H9 (cell line): ENCODE results near the gene GRB10. TPM values are rescaled to one million over a fixed set of nuclear protein-coding genes. Genes with fewer than 3 reads are reported as not detected.

ENCODE experiments used
- DNase-seq: peaks from one replicate; pipeline ENCODE4 v3.0.0-alpha.2; 2017
- H2AFZ ChIP-seq: one replicate; pipeline ENCODE4 v1.6.1; 2013; ENCODE audit warnings: mild to moderate bottlenecking, low read length, control low read depth, moderate library complexity
- H2AK5ac ChIP-seq: 2 replicates; pipeline ENCODE4 v1.6.1; 2013; ENCODE audit warnings: low read length, control low read depth, mixed read lengths; ENCODE audit not compliant: insufficient read length
- H2BK120ac ChIP-seq: one replicate; pipeline ENCODE4 v1.6.1; 2013; ENCODE audit warnings: low read depth, mild to moderate bottlenecking, low read length, control low read depth, inconsistent platforms; ENCODE audit not compliant: poor library complexity, severe bottlenecking
- H2BK12ac ChIP-seq: 2 replicates; pipeline ENCODE4 v1.6.1; 2013; ENCODE audit warnings: low read length, control low read depth, mixed read lengths, low read depth; ENCODE audit not compliant: insufficient read length
- H2BK15ac ChIP-seq: 2 replicates; pipeline ENCODE4 v1.6.1; 2013; ENCODE audit warnings: low read depth, low read length, control low read depth
- H2BK20ac ChIP-seq: one replicate; pipeline ENCODE4 v1.6.1; 2013; ENCODE audit warnings: low read depth, mild to moderate bottlenecking, low read length, control low read depth, inconsistent platforms; ENCODE audit not compliant: poor library complexity, severe bottlenecking
- H2BK5ac ChIP-seq: 2 replicates; pipeline ENCODE4 v1.6.1; 2013; ENCODE audit warnings: low read length, control low read depth, mixed read lengths; ENCODE audit not compliant: insufficient read length
- H3K14ac ChIP-seq: 2 replicates; pipeline ENCODE4 v1.6.1; 2013; ENCODE audit warnings: low read length, control low read depth; ENCODE audit not compliant: insufficient read depth
- H3K18ac ChIP-seq: 2 replicates; pipeline ENCODE4 v1.6.1; 2013; ENCODE audit warnings: low read depth, mild to moderate bottlenecking, mixed read lengths, low read length, control low read depth; ENCODE audit not compliant: insufficient read length
- H3K23ac ChIP-seq: 2 replicates; pipeline ENCODE4 v1.6.1; 2013; ENCODE audit warnings: low read length, control low read depth, mixed read lengths, low read depth; ENCODE audit not compliant: insufficient read length
- H3K23me2 ChIP-seq: 2 replicates; pipeline ENCODE4 v1.6.1; 2013; ENCODE audit warnings: low read depth, mild to moderate bottlenecking, mixed read lengths, low read length, control low read depth; ENCODE audit not compliant: insufficient read length, poor library complexity, severe bottlenecking
- H3K27ac ChIP-seq: 2 replicates; pipeline ENCODE4 v1.5.1; 2013; ENCODE audit warnings: low read length, control low read depth, mixed read lengths, low read depth; ENCODE audit not compliant: insufficient read length
- H3K27me3 ChIP-seq: 2 replicates; pipeline ENCODE4 v1.6.1; 2013; ENCODE audit warnings: low read length, control low read depth, inconsistent platforms; ENCODE audit not compliant: insufficient read depth
- H3K4ac ChIP-seq: 2 replicates; pipeline ENCODE4 v1.6.1; 2013; ENCODE audit warnings: low read depth, mild to moderate bottlenecking, control low read depth, inconsistent platforms, low read length, moderate library complexity
- H3K4me1 ChIP-seq: 2 replicates; pipeline ENCODE4 v1.6.1; 2013; ENCODE audit warnings: low read length, control low read depth, inconsistent platforms; ENCODE audit not compliant: insufficient read depth
- H3K4me2 ChIP-seq: 2 replicates; pipeline ENCODE4 v1.6.1; 2013; ENCODE audit warnings: low read length, control low read depth, mixed read lengths; ENCODE audit not compliant: insufficient read length, insufficient read depth
- H3K56ac ChIP-seq: 2 replicates; pipeline ENCODE4 v1.6.1; 2013; ENCODE audit warnings: low read depth, mild to moderate bottlenecking, mixed read lengths, low read length, control low read depth; ENCODE audit not compliant: insufficient read length
- H3K79me1 ChIP-seq: 2 replicates; pipeline ENCODE4 v1.6.1; 2013; ENCODE audit warnings: low read depth, mild to moderate bottlenecking, moderate library complexity, low read length, control low read depth, inconsistent platforms; ENCODE audit not compliant: insufficient read depth, poor library complexity, severe bottlenecking
- H3K79me2 ChIP-seq: 2 replicates; pipeline ENCODE4 v1.6.1; 2013; ENCODE audit warnings: low read length, control low read depth, inconsistent platforms; ENCODE audit not compliant: insufficient read depth
- H3K9ac ChIP-seq: 2 replicates; pipeline ENCODE4 v1.6.1; 2013; ENCODE audit warnings: low read length, control low read depth, mixed read lengths; ENCODE audit not compliant: insufficient read length; ENCODE audit errors: extremely low read depth
- H3K9me3 ChIP-seq: one replicate; pipeline ENCODE4 v1.6.1; 2013; ENCODE audit warnings: low read depth, low read length, inconsistent platforms; ENCODE audit not compliant: control insufficient read depth
- H3T11ph ChIP-seq: one replicate; pipeline ENCODE4 v1.6.1; 2013; ENCODE audit warnings: mild to moderate bottlenecking, low read length, control low read depth, inconsistent platforms
- H4K20me1 ChIP-seq: one replicate; pipeline ENCODE4 v1.6.1; 2013; ENCODE audit not compliant: control insufficient read depth, insufficient read length, insufficient read depth
- H4K5ac ChIP-seq: 2 replicates; pipeline ENCODE4 v1.6.1; 2013; ENCODE audit warnings: low read depth, mild to moderate bottlenecking, mixed read lengths, low read length, control low read depth; ENCODE audit not compliant: insufficient read length
- H4K8ac ChIP-seq: replicated peaks from 2 replicates; pipeline ENCODE4 v1.6.1; 2013; ENCODE audit warnings: low read length, control low read depth, mixed read lengths, low read depth; ENCODE audit not compliant: insufficient read length
- H4K91ac ChIP-seq: 2 replicates; pipeline ENCODE4 v1.6.1; 2013; ENCODE audit warnings: low read depth, mild to moderate bottlenecking, moderate library complexity, mixed read lengths, low read length, control low read depth; ENCODE audit not compliant: insufficient read length
- H3K27ac Mint-ChIP-seq, 3 experiments: 2 replicates in 2 of 3; 3 replicates in 1 of 3; pipeline ENCODE4 v1.8.0; 2020 to 2021; ENCODE audit warnings: mixed read lengths in 3 of 3, mild to moderate bottlenecking in 1 of 3, moderate library complexity in 1 of 3
- H3K27me3 Mint-ChIP-seq: 2 replicates; pipeline ENCODE4 v1.8.0; 2021; ENCODE audit warnings: low read depth, mild to moderate bottlenecking, moderate library complexity, mixed read lengths
- H3K36me3 Mint-ChIP-seq, 3 experiments: 2 replicates in 2 of 3; 3 replicates in 1 of 3; pipeline ENCODE4 v1.8.0; 2020 to 2021; ENCODE audit warnings: low read depth in 3 of 3, mixed read lengths in 3 of 3; ENCODE audit not compliant: insufficient read depth in 1 of 3
- H3K4me1 Mint-ChIP-seq, 2 experiments: 2 replicates each; pipeline ENCODE4 v1.8.0; 2020; ENCODE audit warnings: mixed read lengths in 2 of 2
- H3K4me3 Mint-ChIP-seq, 2 experiments: 2 replicates in 1 of 2; 3 replicates in 1 of 2; pipeline ENCODE4 v1.8.0; 2020 to 2021; ENCODE audit warnings: mild to moderate bottlenecking in 2 of 2, mixed read lengths in 2 of 2, moderate library complexity in 1 of 2
- H3K9me3 Mint-ChIP-seq, 2 experiments: 2 replicates in 1 of 2; 3 replicates in 1 of 2; pipeline ENCODE4 v1.8.0; 2020; ENCODE audit warnings: mild to moderate bottlenecking in 2 of 2, mixed read lengths in 2 of 2, moderate library complexity in 1 of 2
- WGBS: extraction: QIAGEN DNeasy Blood & Tissue Kit; methylation state at CpG from one replicate; pipeline ENCODE4 v1.1.7; 2013; ENCODE audit warnings: missing lambda C conversion rate, low lambda C conversion rate, mixed read lengths; ENCODE audit not compliant: insufficient read length; ENCODE audit errors: extremely low coverage; 5-methylcytosine and 5-hydroxymethylcytosine counted together
- total RNA-seq: library from RNA; stranded (reverse); gene quantifications from 2 replicates; pipeline ENCODE4 v1.2.1, GENCODE V29; 2021
- TF ChIP-seq, protein P1 (sequence below): fragments of 200-600 bp; sonication (generic); conservative IDR thresholded peaks from 3 replicates; pipeline ENCODE4 v1.8.0; 2021; ENCODE audit warnings: antibody characterized with exemption, mild to moderate bottlenecking

Gene GRB10
- total RNA-seq, 1 experiment from 2014 or later, result 108 TPM

DNA sequence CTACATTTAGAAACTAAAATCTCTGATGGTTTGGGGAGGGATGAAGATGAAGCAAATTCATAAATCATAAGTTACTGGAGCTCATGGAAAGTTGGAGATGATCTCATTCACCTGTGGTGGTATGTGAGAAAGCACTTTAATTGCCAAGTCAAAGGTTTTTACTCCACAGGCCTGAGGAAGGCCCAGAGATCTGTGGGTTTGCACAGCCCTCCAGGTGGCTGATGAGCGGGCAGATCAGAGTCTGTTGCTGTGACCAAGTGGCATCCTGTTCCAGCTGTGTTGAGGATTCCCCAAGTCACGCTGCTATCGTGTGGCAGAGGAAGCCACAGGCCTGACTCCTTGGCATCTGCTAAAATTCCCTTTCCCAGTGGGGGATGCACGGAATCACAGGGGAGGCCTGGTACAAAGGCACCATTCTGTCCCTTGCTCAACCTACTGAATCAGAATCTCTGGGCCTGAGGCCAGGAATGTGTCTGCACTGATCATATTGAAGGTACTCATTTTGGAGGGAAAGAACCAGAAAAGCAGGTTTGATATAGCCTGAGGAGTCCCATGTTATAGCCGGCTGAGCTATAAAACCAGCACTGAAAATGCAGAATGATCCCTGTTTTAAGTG lies 197.8 kb downstream of the GRB10 start:
- H3K27ac ChIP-seq, result no peak overlapping the region
- H3K18ac ChIP-seq, result no peak overlapping the region
- peaks cover 3 to 20% (median 11%) of the 10 kb centered on the region in 3 experiments for H3K36me3 Mint-ChIP-seq
- H3K9me3 Mint-ChIP-seq, result peaks cover 24 to 28% of the 10 kb centered on the region in 2 experiments
- H3K79me1 ChIP-seq, result no peaks in the 10 kb centered on the region
- H3K4me3 Mint-ChIP-seq, result no peak overlapping the region
- no peak overlapping the region for H3K4ac ChIP-seq
- H4K8ac ChIP-seq, result no peak overlapping the region
- no peaks in the 10 kb centered on the region for H3K4me1 Mint-ChIP-seq
- no peaks in the 10 kb centered on the region for H3K4me1 ChIP-seq
- no peak for DNase-seq
- no peak overlapping the region for H2BK12ac ChIP-seq
- no peak overlapping the region for H3K23ac ChIP-seq
- H3K9ac ChIP-seq, result no peak overlapping the region
- H2AFZ ChIP-seq, result no peak overlapping the region
- H2BK5ac ChIP-seq, result no peak overlapping the region
- H2AK5ac ChIP-seq, result no peak overlapping the region
- H2BK120ac ChIP-seq, result no peak overlapping the region
- no peaks in the 10 kb centered on the region for H3K27me3 Mint-ChIP-seq
- H3K4me2 ChIP-seq, result no peak overlapping the region
- no peak overlapping the region for H2BK20ac ChIP-seq
- no peaks in the 10 kb centered on the region for H3K79me2 ChIP-seq
- no peaks in the 10 kb centered on the region for H4K20me1 ChIP-seq
- H3T11ph ChIP-seq, result no peak overlapping the region
- no peak overlapping the region for H4K5ac ChIP-seq
- H3K9me3 ChIP-seq, result peaks cover 12% of the 10 kb centered on the region
- H2BK15ac ChIP-seq, result no peak overlapping the region
- H3K56ac ChIP-seq, result no peak overlapping the region
- no peak overlapping the region for H4K91ac ChIP-seq
- no peak overlapping the region for H3K14ac ChIP-seq
- H3K27me3 ChIP-seq, result no peaks in the 10 kb centered on the region
- no peak overlapping the region for H3K27ac Mint-ChIP-seq
- H3K23me2 ChIP-seq, result no peaks in the 10 kb centered on the region
- no CpG with 5 or more reads among the region's 5 CpGs for WGBS
- TF ChIP-seq, protein P1, sequence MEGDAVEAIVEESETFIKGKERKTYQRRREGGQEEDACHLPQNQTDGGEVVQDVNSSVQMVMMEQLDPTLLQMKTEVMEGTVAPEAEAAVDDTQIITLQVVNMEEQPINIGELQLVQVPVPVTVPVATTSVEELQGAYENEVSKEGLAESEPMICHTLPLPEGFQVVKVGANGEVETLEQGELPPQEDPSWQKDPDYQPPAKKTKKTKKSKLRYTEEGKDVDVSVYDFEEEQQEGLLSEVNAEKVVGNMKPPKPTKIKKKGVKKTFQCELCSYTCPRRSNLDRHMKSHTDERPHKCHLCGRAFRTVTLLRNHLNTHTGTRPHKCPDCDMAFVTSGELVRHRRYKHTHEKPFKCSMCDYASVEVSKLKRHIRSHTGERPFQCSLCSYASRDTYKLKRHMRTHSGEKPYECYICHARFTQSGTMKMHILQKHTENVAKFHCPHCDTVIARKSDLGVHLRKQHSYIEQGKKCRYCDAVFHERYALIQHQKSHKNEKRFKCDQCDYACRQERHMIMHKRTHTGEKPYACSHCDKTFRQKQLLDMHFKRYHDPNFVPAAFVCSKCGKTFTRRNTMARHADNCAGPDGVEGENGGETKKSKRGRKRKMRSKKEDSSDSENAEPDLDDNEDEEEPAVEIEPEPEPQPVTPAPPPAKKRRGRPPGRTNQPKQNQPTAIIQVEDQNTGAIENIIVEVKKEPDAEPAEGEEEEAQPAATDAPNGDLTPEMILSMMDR, result no peak
